ENCODE measurements around the gene CFAP100. TPM values are rescaled to one million over a fixed set of nuclear protein-coding genes. Genes with fewer than 3 reads are reported as not detected.

CFAP100 gene
- total RNA-seq, 1 donor from 2014 or later = not detected

GRCh38 chr3:126454025-126454424 lies 59.3 kb downstream of the CFAP100 start:
- no peak for DNase-seq
- H3K9me3 ChIP-seq (replicated peaks) = no peaks in the 10 kb centered on the region
- no peaks in the 10 kb centered on the region for H3K27me3 ChIP-seq (ENCODE audit: low read depth)
- no peak for TF ChIP-seq CTCF (IDR thresholded peaks at IDR 0.05; ENCODE audit: borderline replicate concordance)
- H3K4me1 ChIP-seq = peaks cover 6% of the 10 kb centered on the region
- intact Hi-C loops (cut with micrococcal nuclease) = no loop called here
- H3K4me3 ChIP-seq = no peak overlapping the region
- H3K27ac ChIP-seq (replicated peaks) = no peak overlapping the region
- peaks cover 82% of the 10 kb centered on the region for H3K36me3 ChIP-seq

- no peak overlapping the region for H3K4me3 ChIP-seq
- no peak for TF ChIP-seq CTCF (IDR thresholded peaks at IDR 0.05; ENCODE audit: borderline replicate concordance)
- H3K27me3 ChIP-seq (ENCODE audit: low read depth) = no peaks in the 10 kb centered on the region
- DNase-seq = no peak
- H3K27ac ChIP-seq (replicated peaks) = no peak overlapping the region
- H3K36me3 ChIP-seq = peaks cover 83% of the 10 kb centered on the region
- intact Hi-C loops (cut with micrococcal nuclease) = no loop called here
- no peaks in the 10 kb centered on the region for H3K9me3 ChIP-seq (replicated peaks)
- H3K4me1 ChIP-seq = peaks cover 6% of the 10 kb centered on the region
Measured at GRCh38 chr3:126454437-126455198, 59.9 kb downstream of the CFAP100 start.

- Histone ChIP-seq H3K4me3 (no peak overlapping the region), H3K4me1 (peaks cover 7% of the 10 kb centered on the region), H3K27ac (replicated peaks) (no peak overlapping the region), H3K9me3 (replicated peaks) (no peaks in the 10 kb centered on the region), H3K27me3 (ENCODE audit: low read depth) (no peaks in the 10 kb centered on the region), H3K36me3 (peaks cover 83% of the 10 kb centered on the region)
- intact Hi-C loops (cut with micrococcal nuclease) = no loop called here
- no peak for TF ChIP-seq CTCF (IDR thresholded peaks at IDR 0.05; ENCODE audit: borderline replicate concordance)
- DNase-seq = no peak
Measured at GRCh38 chr3:126456211-126456610, 61.5 kb downstream of the CFAP100 start.

GRCh38 chr3:126456766-126457388 lies 62.2 kb downstream of the CFAP100 start:
- no peak for DNase-seq
- Histone ChIP-seq H3K27me3 (ENCODE audit: low read depth) (no peaks in the 10 kb centered on the region), H3K4me3 (no peak overlapping the region), H3K27ac (replicated peaks) (no peak overlapping the region), H3K4me1 (peaks cover 13% of the 10 kb centered on the region), H3K9me3 (replicated peaks) (no peaks in the 10 kb centered on the region), H3K36me3 (peaks cover 83% of the 10 kb centered on the region)
- TF ChIP-seq CTCF (IDR thresholded peaks at IDR 0.05; ENCODE audit: borderline replicate concordance) = no peak
- intact Hi-C loops (cut with micrococcal nuclease) = no loop called here

GRCh38 chr3:126459111-126459762 lies 64.5 kb downstream of the CFAP100 start:
- H3K4me3 ChIP-seq = no peak overlapping the region
- peaks cover 26% of the 10 kb centered on the region for H3K4me1 ChIP-seq
- no peaks in the 10 kb centered on the region for H3K27me3 ChIP-seq (ENCODE audit: low read depth)
- no peak for DNase-seq
- intact Hi-C loops (cut with micrococcal nuclease) = no loop called here
- peaks cover 89% of the 10 kb centered on the region for H3K36me3 ChIP-seq
- H3K27ac ChIP-seq (replicated peaks) = no peak overlapping the region
- no peak for TF ChIP-seq CTCF (IDR thresholded peaks at IDR 0.05; ENCODE audit: borderline replicate concordance)
- no peaks in the 10 kb centered on the region for H3K9me3 ChIP-seq (replicated peaks)

Measured in left ventricle myocardium inferior (tissue), 1 donor.